ENCODE results near the gene SH3BP4. TPM values are rescaled to one million over a fixed set of nuclear protein-coding genes. Genes with fewer than 3 reads are reported as not detected.

The SH3BP4 gene
- total and polyA plus RNA-seq, 2 of the 8 experiments (the other 6 are each of a cell fraction or from before 2014, with no cell fraction given): 28.3 to 35.4 TPM

GRCh38 chr2:234966340-234966739 lies 14.5 kb downstream of the SH3BP4 start:
- peaks cover 37 to 38% of the 10 kb centered on the region in 2 experiments for H4K20me1 ChIP-seq (replicated peaks in 1 of 2; ENCODE audit: control insufficient read depth in 1 of 2, insufficient read depth in 2 of 2, low read length in 2 of 2)
- no peak overlapping the region for H3K4me2 ChIP-seq (ENCODE audit: insufficient read depth in 1 of 2, low read depth in 2 of 2, low read length in 2 of 2)
- POLR2A ChIA-PET (ENCODE audit: partially characterized antibody): interaction anchor here (0.9 kb wide), 1 partner anchor 10 kb away, joined by 4 read pairs; no protein-coding TSS in a partner anchor
- no peak overlapping the region for H2BK20ac ChIP-seq (ENCODE audit: low read length)
- no peak overlapping the region for H2AK5ac ChIP-seq (ENCODE audit: low read depth, low read length)
- no peak for DNase-seq (ENCODE audit: low read depth in 1 of 2, low spot score in 2 of 2)
- H3K27me3 ChIP-seq (replicated peaks in 1 of 4; ENCODE audit: control insufficient read depth in 3 of 4, extremely low read depth in 1 of 4, insufficient read depth in 3 of 4, low read length in 3 of 4): no peaks in the 10 kb centered on the region
- H3K4me1 ChIP-seq (replicated peaks in 1 of 4; ENCODE audit: control insufficient read depth in 3 of 4, insufficient read depth in 4 of 4, low read length in 3 of 4): peaks cover 5 to 23% (median 13%) of the 10 kb centered on the region in 4 experiments
- H3K4ac ChIP-seq (replicated peaks; ENCODE audit: insufficient read length, low read depth, low read length): no peak overlapping the region
- H3K79me2 ChIP-seq (ENCODE audit: control insufficient read depth in 1 of 2, insufficient read depth in 2 of 2, low read length in 2 of 2): peaks cover 22 to 98% of the 10 kb centered on the region in 2 experiments
- H2AFZ ChIP-seq (ENCODE audit: low read length): no peak overlapping the region
- WGBS, 2 experiments (ENCODE audit: extremely low coverage in 1 of 2, insufficient coverage in 1 of 2, insufficient read length in 1 of 2, insufficient replicate concordance in 2 of 2, low coverage in 1 of 2, low lambda C conversion rate in 2 of 2, missing lambda C conversion rate in 1 of 2): 92% methylated on average over 6 of the region's 6 CpGs; no CpG with 5 or more reads in 1 of the 2 experiments
- peaks cover 30% of the 10 kb centered on the region for H3K79me1 ChIP-seq (ENCODE audit: low read depth, low read length)
- H2BK5ac ChIP-seq (ENCODE audit: low read depth, low read length): no peak overlapping the region
- H2BK120ac ChIP-seq (replicated peaks; ENCODE audit: low read depth, low read length): no peak overlapping the region
- H4K5ac ChIP-seq (ENCODE audit: insufficient read length, low read depth, low read length): no peak overlapping the region
- no peak overlapping the region for H4K91ac ChIP-seq (replicated peaks; ENCODE audit: insufficient read length, low read length)
- H3K36me3 ChIP-seq (ENCODE audit: control insufficient read depth in 2 of 4, insufficient read depth in 4 of 4, low read length in 3 of 4): peaks cover 0 to 8% (median 0%) of the 10 kb centered on the region in 4 experiments; a peak in 2 of 8 replicates
- peaks cover 4% of the 10 kb centered on the region; the same call in 1 of the 2 replicates for H3K23me2 ChIP-seq (ENCODE audit: low read depth, low read length)
- H3K4me3 ChIP-seq (ENCODE audit: extremely low read depth in 1 of 4, insufficient read depth in 2 of 4, low read depth in 3 of 4, low read length in 4 of 4): no peak overlapping the region
- no peak overlapping the region for H3K14ac ChIP-seq (ENCODE audit: insufficient read length)
- no peak overlapping the region for H3K23ac ChIP-seq (ENCODE audit: insufficient read length)
- H2BK15ac ChIP-seq (ENCODE audit: low read length): no peak overlapping the region
- CTCF ChIA-PET (ENCODE audit: partially characterized antibody): no interaction called here
- H3K9ac ChIP-seq (replicated peaks in 1 of 4; ENCODE audit: extremely low read depth in 1 of 4, low read depth in 3 of 4, low read length in 3 of 4): no peak overlapping the region
- H2BK12ac ChIP-seq (ENCODE audit: low read depth, low read length): no peak overlapping the region
- no peak for FAIRE-seq
- no peaks in the 10 kb centered on the region for H3K9me3 ChIP-seq (ENCODE audit: insufficient read depth in 2 of 2, low read depth in 1 of 2, low read length in 1 of 2)
- TF ChIP-seq, protein P1, sequence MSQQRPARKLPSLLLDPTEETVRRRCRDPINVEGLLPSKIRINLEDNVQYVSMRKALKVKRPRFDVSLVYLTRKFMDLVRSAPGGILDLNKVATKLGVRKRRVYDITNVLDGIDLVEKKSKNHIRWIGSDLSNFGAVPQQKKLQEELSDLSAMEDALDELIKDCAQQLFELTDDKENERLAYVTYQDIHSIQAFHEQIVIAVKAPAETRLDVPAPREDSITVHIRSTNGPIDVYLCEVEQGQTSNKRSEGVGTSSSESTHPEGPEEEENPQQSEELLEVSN (IDR thresholded peaks at IDR 0.05): no peak
- TF ChIP-seq EZH2 (IDR thresholded peaks at IDR 0.05; ENCODE audit: low read depth, low read length, severe bottlenecking) (no peak), TAF1 (IDR thresholded peaks at IDR 0.05; ENCODE audit: low read depth, low read length) (no peak), HDAC2 (IDR thresholded peaks at IDR 0.05; ENCODE audit: borderline replicate concordance in 1 of 2, low read depth in 2 of 2, low read length in 2 of 2) (no peak)
- no peak overlapping the region for H3K56ac ChIP-seq (replicated peaks; ENCODE audit: insufficient read length, low read depth, low read length)
- H3K27ac ChIP-seq (ENCODE audit: low read depth, low read length): no peak overlapping the region
- H3K18ac ChIP-seq (ENCODE audit: extremely low read depth, low read length): no peak overlapping the region
- no peak overlapping the region for H4K8ac ChIP-seq (ENCODE audit: extremely low read depth, insufficient read depth, low read length)
